ENCODE results near the gene CDH4. TPM values are rescaled to one million over a fixed set of nuclear protein-coding genes. Genes with fewer than 3 reads are reported as not detected.

CDH4 gene
- total and polyA plus RNA-seq, 9 of the 15 experiments (the other 6 are each of a cell fraction or from before 2014, with no cell fraction given), result 0.04 TPM; not detected in 8

DNA sequence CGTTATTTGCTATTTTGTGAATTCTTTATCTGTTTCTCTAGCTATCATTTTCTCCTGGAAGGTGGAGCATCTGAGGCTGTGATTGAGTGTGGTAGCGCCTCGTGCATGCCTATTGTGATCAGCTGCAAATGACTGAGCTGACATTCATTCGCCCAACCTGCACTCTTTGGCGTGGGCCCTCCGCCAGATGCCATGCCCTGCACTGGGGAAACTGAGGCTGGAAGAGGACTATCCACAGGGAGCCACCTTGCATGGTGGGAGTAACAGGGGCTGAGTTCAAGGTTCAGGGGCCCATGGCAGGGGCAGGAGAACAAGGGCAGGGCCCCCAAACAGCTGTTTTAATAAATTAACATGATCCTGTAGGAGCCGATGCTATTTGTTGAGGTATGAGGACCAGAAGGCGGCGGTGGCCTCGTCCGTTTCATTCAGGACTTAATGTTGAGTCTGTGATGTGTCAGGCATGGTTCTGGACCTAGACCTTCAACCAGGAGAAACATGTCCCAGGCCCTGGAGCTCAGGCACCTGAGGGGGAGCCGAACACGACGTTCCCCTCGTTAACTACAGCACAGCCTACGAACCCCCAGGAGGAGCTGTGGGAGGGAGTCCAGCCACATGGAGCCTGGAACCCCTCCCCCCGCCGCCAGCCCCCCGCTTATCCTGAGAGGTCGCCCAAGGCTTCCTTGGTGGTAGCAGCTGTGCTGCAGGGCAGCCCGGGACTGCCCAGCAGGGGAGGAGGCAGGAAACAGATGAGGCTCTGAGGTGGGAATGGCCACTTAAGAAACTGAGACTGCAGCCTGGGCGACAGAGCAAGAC, 242.9 kb downstream of the CDH4 start:
- Histone ChIP-seq H3K9me3 (replicated peaks; ENCODE audit: control insufficient read depth, insufficient read depth, low read depth, low read length) (no peaks in the 10 kb centered on the region), H3K36me3 (ENCODE audit: control insufficient read depth, insufficient read depth, low read length) (no peaks in the 10 kb centered on the region), H4K20me1 (replicated peaks; ENCODE audit: control insufficient read depth, insufficient read depth, low read length) (no peaks in the 10 kb centered on the region), H3K79me2 (ENCODE audit: control insufficient read depth, insufficient read depth, low read length) (no peaks in the 10 kb centered on the region), H3K4me3 (no peak overlapping the region), H3K4me1 (replicated peaks in 1 of 2; ENCODE audit: control insufficient read depth in 2 of 2, insufficient read depth in 2 of 2, low read length in 2 of 2) (no peaks in the 10 kb centered on the region; a peak in 1 of 5 replicates), H2AFZ (ENCODE audit: low read depth, low read length) (no peak overlapping the region), H3K9ac (ENCODE audit: insufficient read depth in 1 of 2, low read depth in 2 of 2, low read length in 2 of 2) (no peak overlapping the region), H3K27me3 (ENCODE audit: control insufficient read depth in 2 of 2, insufficient read depth in 2 of 2, low read length in 2 of 2) (peaks cover 9 to 22% of the 10 kb centered on the region in 2 experiments; a peak in 4 of 5 replicates), H3K27ac (ENCODE audit: extremely low read depth, low read depth, low read length) (no peak overlapping the region), H3K9me1 (ENCODE audit: control insufficient read depth, insufficient read depth, low read length) (no peaks in the 10 kb centered on the region), H3K4me2 (ENCODE audit: insufficient read depth, low read length) (no peak overlapping the region)
- ChIA-PET CTCF (ENCODE audit: low intra/inter-chr PET ratio) (no interaction called here), POLR2A (interaction anchor here (0.5 to 1.2 kb wide), 3 partner anchors 9 to 132 kb away, joined by 3 to 4 read pairs (median 3); no protein-coding TSS in a partner anchor)
- DNase-seq (ENCODE audit: extremely low read depth in 1 of 4, low spot score in 3 of 4), result no peak
- intact Hi-C loops (cut with micrococcal nuclease), result no loop called here
- in situ Hi-C loops (cut with MboI), result no loop called here
- no TSS peak for BruUV-seq (replicated peaks)
- WGBS (ENCODE audit: insufficient coverage, low coverage, missing lambda C conversion rate), result 0% methylated on average over 18 of the region's 22 CpGs
- no peak for FAIRE-seq
- no peak for ATAC-seq
- no peak for TF ChIP-seq BRCA1 (IDR thresholded peaks at IDR 0.05)
- no peak for TF ChIP-seq BRCA1 (CRISPR knock-in tag; IDR thresholded peaks at IDR 0.05)
- TF ChIP-seq ZNF76 (CRISPR knock-in tag; IDR thresholded peaks at IDR 0.05; ENCODE audit: borderline replicate concordance), result no peak
- no peak for TF ChIP-seq ZFP1 (CRISPR knock-in tag; IDR thresholded peaks at IDR 0.05)
- TF ChIP-seq ZNF263 (CRISPR knock-in tag; IDR thresholded peaks at IDR 0.05; ENCODE audit: borderline replicate concordance), result no peak
- TF ChIP-seq EP400 (IDR thresholded peaks at IDR 0.05), result no peak
- TF ChIP-seq CREBBP (IDR thresholded peaks at IDR 0.05; ENCODE audit: low read depth, low read length), result no peak
- no peak for TF ChIP-seq DNMT1 (IDR thresholded peaks at IDR 0.05)
- no peak for TF ChIP-seq GABPB1 (CRISPR knock-in tag; IDR thresholded peaks at IDR 0.05)
- no peak for TF ChIP-seq RERE (CRISPR knock-in tag; IDR thresholded peaks at IDR 0.05; ENCODE audit: borderline replicate concordance)
- no peak for TF ChIP-seq CEBPB (tag; IDR thresholded peaks at IDR 0.05)
- no peak for TF ChIP-seq ARID2 (IDR thresholded peaks at IDR 0.05)
- TF ChIP-seq NBN (IDR thresholded peaks at IDR 0.05; ENCODE audit: low read depth), result no peak
- TF ChIP-seq POLR2A (conservative IDR thresholded peaks at IDR 0.05), result no peak
- no peak for TF ChIP-seq TFAM (CRISPR knock-in tag; conservative IDR thresholded peaks at IDR 0.05)
- TF ChIP-seq MXD1 (CRISPR knock-in tag; IDR thresholded peaks at IDR 0.05; ENCODE audit: borderline replicate concordance, poor library complexity, severe bottlenecking), result no peak
- TF ChIP-seq IRF2 (CRISPR knock-in tag; IDR thresholded peaks at IDR 0.05), result no peak
- TF ChIP-seq MCM3 (IDR thresholded peaks at IDR 0.05), result no peak
- TF ChIP-seq RCOR1 (IDR thresholded peaks at IDR 0.05; ENCODE audit: borderline replicate concordance in 1 of 2, low read depth in 2 of 2, low read length in 2 of 2), result no peak
